NB4 (cell line): ENCODE results near the gene PPP1R11.

ENCODE experiments used
- DNase-seq: peaks from one replicate; pipeline ENCODE4 v3.0.0; 2010; ENCODE audit warnings: low read depth
- H3K4me3 ChIP-seq: one replicate; pipeline ENCODE4 v1.5.1; 2011; ENCODE audit warnings: mild to moderate bottlenecking, low read depth, low read length, moderate library complexity
- MYC ChIP-seq: IDR thresholded peaks from 2 replicates; pipeline ENCODE4 v1.6.1; 2011; ENCODE audit warnings: low read depth, low read length
- POLR2A ChIP-seq: IDR thresholded peaks from 2 replicates; pipeline ENCODE4 v1.6.1; 2011; ENCODE audit warnings: mild to moderate bottlenecking; ENCODE audit not compliant: insufficient read length; ENCODE audit errors: extremely low read depth
- TF ChIP-seq, protein P1 (sequence below): IDR thresholded peaks from 2 replicates; pipeline ENCODE4 v1.6.1; 2011; ENCODE audit warnings: low read depth, low read length
- TF ChIP-seq, protein P2 (sequence below): IDR thresholded peaks from one replicate; pipeline ENCODE4 v1.5.1; 2012; ENCODE audit warnings: low read depth, low read length

Gene PPP1R11

DNA sequence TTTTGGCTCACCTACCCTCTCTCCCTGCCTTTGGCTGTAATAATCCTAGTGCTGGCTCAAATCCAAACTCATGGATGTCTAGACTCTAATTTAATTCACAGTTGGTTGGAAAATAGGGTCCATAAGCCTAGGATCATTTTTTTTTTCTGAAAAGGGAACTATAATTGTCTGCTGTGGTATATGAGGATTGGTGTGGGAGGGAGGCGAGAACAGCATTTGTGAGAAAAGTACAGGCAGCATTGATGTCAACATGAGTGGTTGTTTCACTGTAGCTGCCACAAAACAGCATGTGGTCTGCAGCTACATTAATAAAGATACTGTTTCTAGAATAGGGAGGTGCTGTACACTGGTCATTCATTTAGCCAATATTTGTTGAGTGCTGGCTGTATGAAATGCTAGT lies 24.5 kb upstream of the PPP1R11 start:
- TF ChIP-seq POLR2A (no peak), MYC (no peak)
- TF ChIP-seq, protein P1, sequence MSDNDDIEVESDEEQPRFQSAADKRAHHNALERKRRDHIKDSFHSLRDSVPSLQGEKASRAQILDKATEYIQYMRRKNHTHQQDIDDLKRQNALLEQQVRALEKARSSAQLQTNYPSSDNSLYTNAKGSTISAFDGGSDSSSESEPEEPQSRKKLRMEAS, result no peak
- TF ChIP-seq, protein P2, sequence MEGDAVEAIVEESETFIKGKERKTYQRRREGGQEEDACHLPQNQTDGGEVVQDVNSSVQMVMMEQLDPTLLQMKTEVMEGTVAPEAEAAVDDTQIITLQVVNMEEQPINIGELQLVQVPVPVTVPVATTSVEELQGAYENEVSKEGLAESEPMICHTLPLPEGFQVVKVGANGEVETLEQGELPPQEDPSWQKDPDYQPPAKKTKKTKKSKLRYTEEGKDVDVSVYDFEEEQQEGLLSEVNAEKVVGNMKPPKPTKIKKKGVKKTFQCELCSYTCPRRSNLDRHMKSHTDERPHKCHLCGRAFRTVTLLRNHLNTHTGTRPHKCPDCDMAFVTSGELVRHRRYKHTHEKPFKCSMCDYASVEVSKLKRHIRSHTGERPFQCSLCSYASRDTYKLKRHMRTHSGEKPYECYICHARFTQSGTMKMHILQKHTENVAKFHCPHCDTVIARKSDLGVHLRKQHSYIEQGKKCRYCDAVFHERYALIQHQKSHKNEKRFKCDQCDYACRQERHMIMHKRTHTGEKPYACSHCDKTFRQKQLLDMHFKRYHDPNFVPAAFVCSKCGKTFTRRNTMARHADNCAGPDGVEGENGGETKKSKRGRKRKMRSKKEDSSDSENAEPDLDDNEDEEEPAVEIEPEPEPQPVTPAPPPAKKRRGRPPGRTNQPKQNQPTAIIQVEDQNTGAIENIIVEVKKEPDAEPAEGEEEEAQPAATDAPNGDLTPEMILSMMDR, result no peak
- DNase-seq, result peak; percentile 59
- no peak overlapping the region for H3K4me3 ChIP-seq

DNA sequence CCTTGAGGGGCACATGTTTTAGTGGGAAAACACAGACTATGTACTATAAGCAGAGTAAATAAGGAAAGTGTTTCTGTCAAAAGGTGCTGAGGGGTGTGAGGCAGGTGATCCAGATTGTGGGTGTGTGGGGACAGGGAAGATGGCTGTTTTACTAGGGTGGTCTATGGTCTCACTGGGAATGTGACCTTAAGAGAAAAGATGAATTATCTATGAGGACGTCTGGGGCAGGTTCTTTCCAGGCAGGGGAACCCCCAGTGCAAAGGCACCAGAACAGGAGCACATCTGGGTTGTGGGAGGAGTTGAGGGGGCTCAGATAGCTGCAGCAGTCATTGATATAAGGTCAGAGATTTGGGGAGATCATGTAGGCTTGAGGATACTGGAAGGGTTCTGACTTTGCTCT lies 24.1 kb upstream of the PPP1R11 start:
- DNase-seq, result no peak
- H3K4me3 ChIP-seq, result no peak overlapping the region
- TF ChIP-seq, protein P2, result no peak
- TF ChIP-seq POLR2A (no peak), MYC (no peak)
- TF ChIP-seq, protein P1, result no peak

DNA sequence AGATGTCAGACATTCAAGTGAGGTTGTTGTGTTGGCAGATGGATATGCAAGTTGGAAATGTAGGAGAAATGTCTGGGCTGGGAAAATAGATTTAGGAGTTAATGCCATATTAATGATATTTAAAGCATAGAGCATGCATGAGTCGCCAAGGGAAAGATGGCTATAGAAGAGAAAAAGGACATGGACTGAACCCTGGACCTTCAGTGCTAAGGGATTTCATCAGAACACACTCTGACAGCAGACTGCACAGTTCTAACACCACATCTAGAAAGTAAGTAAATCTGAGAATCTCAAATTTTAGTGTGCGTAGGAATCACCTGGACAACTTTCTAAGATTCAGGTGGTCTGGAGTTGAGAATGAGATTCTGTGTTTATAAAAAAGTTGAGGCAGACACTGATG lies 23.3 kb upstream of the PPP1R11 start:
- no peak for DNase-seq
- TF ChIP-seq, protein P2, result no peak
- TF ChIP-seq MYC, result no peak
- TF ChIP-seq POLR2A, result no peak
- TF ChIP-seq, protein P1, result no peak
- no peak overlapping the region for H3K4me3 ChIP-seq

DNA sequence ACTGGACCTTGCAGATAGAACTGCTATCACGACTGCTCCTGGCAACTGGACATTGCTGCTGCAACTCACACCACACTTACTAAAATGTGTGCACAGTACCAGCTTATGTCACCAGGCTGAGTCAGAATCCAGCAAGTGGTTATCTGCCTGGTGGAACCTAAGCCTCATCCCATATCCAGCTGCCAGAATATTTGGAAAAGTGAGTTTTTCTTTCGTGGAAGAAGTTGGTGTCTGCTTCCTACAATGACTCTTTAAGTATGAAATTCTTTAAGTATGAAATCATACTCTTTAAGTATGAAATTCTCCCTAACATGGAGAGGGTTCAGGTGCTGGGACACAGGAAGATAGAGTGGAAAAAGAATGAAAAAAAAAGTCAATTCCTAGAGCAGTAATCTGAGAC lies 22.4 kb upstream of the PPP1R11 start:
- no peak for DNase-seq
- no peak overlapping the region for H3K4me3 ChIP-seq
- TF ChIP-seq, protein P2, result no peak
- TF ChIP-seq POLR2A (no peak), MYC (no peak)
- TF ChIP-seq, protein P1, result no peak

DNA sequence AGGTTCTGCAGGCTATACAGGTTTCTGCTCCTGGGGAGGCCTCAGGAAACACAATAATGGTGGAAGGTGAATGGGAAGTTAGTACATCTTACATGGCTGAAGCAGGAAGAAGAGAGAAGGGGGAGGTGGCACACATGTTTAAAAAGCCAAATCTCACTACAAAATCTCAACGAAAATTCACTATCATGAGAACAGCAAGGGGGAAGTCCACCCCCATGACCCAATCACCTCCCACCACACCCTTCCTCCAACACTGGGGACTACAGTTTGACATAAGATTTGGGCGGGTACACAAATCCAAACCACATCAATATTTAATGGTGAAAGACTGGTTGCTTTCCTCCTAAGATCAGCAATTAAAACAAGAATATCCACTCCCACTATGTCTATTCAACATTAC lies 19.8 kb upstream of the PPP1R11 start:
- H3K4me3 ChIP-seq, result no peak overlapping the region
- peak; percentile 32 for DNase-seq
- TF ChIP-seq, protein P1, result no peak
- TF ChIP-seq POLR2A (no peak), MYC (no peak)
- TF ChIP-seq, protein P2, result no peak

DNA sequence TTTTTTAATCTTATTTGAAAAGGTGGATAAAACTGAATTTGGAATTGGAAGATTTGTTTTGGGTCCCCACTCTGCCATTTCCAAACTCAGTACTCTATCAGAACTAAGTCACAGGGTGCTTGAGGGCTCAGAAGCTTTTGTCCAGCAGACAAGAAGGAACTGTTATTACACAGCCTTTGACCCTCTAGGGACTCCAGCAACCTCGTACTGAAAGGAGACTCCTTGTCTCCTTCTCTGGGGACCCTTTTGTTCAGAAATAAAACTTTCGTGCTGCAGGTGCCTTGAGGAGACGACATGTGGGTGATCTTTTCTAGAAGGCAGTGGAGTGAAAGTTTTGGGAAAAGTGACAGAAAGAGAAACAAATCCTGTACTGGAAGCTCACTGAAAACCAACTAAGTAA lies 13.3 kb upstream of the PPP1R11 start:
- TF ChIP-seq POLR2A (no peak), MYC (no peak)
- TF ChIP-seq, protein P1, result no peak
- TF ChIP-seq, protein P2, result no peak
- no peak for DNase-seq
- H3K4me3 ChIP-seq, result no peak overlapping the region
